SK-N-SH (cell line): ENCODE results near the gene MAK. TPM values are rescaled to one million over a fixed set of nuclear protein-coding genes. Genes with fewer than 3 reads are reported as not detected.
A peak's percentile ranks its signal among the peaks of the same experiment; 100 is the strongest.

Experiments used
- CTCF ChIA-PET: fragments of 300-600, 350-600 bp; formaldehyde crosslinking; extraction: SDS; loops from one replicate; lab custom pipeline; 2021; lab: Yijun Ruan, JAX
- POLR2A ChIA-PET: fragments of 350-600 bp; sonication (Branson Sonifier 250); formaldehyde crosslinking; extraction: SDS; loops from one replicate; lab custom pipeline; 2020; ENCODE audit warnings: antibody characterized with exemption, inconsistent platforms; lab: Yijun Ruan, JAX
- DNase-seq: peaks from one replicate; pipeline ENCODE4 v3.0.0; 2012
- H2AFZ ChIP-seq: fragments of 200-600 bp; sonication (generic); 2 replicates; pipeline ENCODE4 v1.8.1; 2016; ENCODE audit warnings: antibody characterized with exemption, mild to moderate bottlenecking, low read depth
- H3F3A ChIP-seq: fragments of 200-600 bp; sonication (generic); replicated peaks from 2 replicates; pipeline ENCODE3; 2016; ENCODE audit warnings: antibody characterized with exemption, mild to moderate bottlenecking; ENCODE audit not compliant: insufficient read depth
- H3K27ac ChIP-seq, 2 experiments: fragments of 200-500 bp in 1 of 2; fragments of 200-600 bp in 1 of 2; sonication (Bioruptor generic) in 1 of 2; sonication (generic), shearing (Covaris generic) in 1 of 2; 2 replicates each; pipeline versions ENCODE4 v1.5.1 to v1.6.1; 2014 to 2016; ENCODE audit warnings: low read depth in 2 of 2, inconsistent platforms in 1 of 2, low read length in 1 of 2, mild to moderate bottlenecking in 1 of 2, mixed read lengths in 1 of 2
- H3K27me3 ChIP-seq: fragments of 200-600 bp; sonication (generic), shearing (Covaris generic); 2 replicates; pipeline ENCODE4 v1.6.1; 2016; ENCODE audit warnings: mixed run types; ENCODE audit not compliant: insufficient read depth
- H3K36me3 ChIP-seq, 2 experiments: fragments of 200-500 bp in 1 of 2; fragments of 200-600 bp in 1 of 2; sonication (Bioruptor generic) in 1 of 2; sonication (generic) in 1 of 2; replicated peaks in 1 of 2; 2 replicates each; pipeline versions ENCODE3 to v1.5.1; 2014 to 2016; ENCODE audit warnings: low read length in 1 of 2, mild to moderate bottlenecking in 1 of 2; ENCODE audit not compliant: insufficient read depth in 2 of 2, control insufficient read depth in 1 of 2
- H3K4me1 ChIP-seq, 2 experiments: fragments of 200-500 bp in 1 of 2; fragments of 200-600 bp in 1 of 2; sonication (Bioruptor generic) in 1 of 2; sonication (generic), shearing (Covaris generic) in 1 of 2; 2 replicates each; pipeline versions ENCODE4 v1.5.1 to v1.6.1; 2014 to 2016; ENCODE audit warnings: low read depth in 1 of 2, low read length in 1 of 2, mixed run types in 1 of 2; ENCODE audit not compliant: insufficient read depth in 2 of 2, control insufficient read depth in 1 of 2
- H3K4me2 ChIP-seq: fragments of 200-600 bp; sonication (generic), shearing (Covaris generic); 2 replicates; pipeline ENCODE4 v1.6.1; 2017; ENCODE audit warnings: mixed run types
- H3K4me3 ChIP-seq, 2 experiments: fragments of 200-500 bp in 1 of 2; fragments of 200-600 bp in 1 of 2; sonication (Bioruptor generic) in 1 of 2; sonication (generic), shearing (Covaris generic) in 1 of 2; 2 replicates each; pipeline versions ENCODE4 v1.5.1 to v1.8.1; 2014 to 2016; ENCODE audit warnings: low read depth in 2 of 2, inconsistent platforms in 1 of 2, low read length in 1 of 2, mild to moderate bottlenecking in 1 of 2, mixed read lengths in 1 of 2, moderate library complexity in 1 of 2
- H3K79me2 ChIP-seq: fragments of 200-600 bp; sonication (generic); 2 replicates; pipeline ENCODE4 v1.8.1; 2017; ENCODE audit warnings: mild to moderate bottlenecking; ENCODE audit not compliant: insufficient read depth
- H3K9ac ChIP-seq: fragments of 200-600 bp; sonication (generic); 2 replicates; pipeline ENCODE4 v1.6.1; 2017; ENCODE audit warnings: mixed run types
- H3K9me2 ChIP-seq: fragments of 200-600 bp; sonication (generic); 2 replicates; pipeline ENCODE4 v1.6.1; 2017; ENCODE audit warnings: mixed run types
- H3K9me3 ChIP-seq: fragments of 200-600 bp; sonication (generic); 2 replicates; pipeline ENCODE4 v1.6.1; 2017; ENCODE audit warnings: mixed run types, mild to moderate bottlenecking, moderate library complexity
- H4K20me1 ChIP-seq: fragments of 200-600 bp; sonication (generic); 2 replicates; pipeline ENCODE4 v1.6.1; 2017; ENCODE audit warnings: mild to moderate bottlenecking, mixed run types; ENCODE audit not compliant: insufficient read depth
- CTCF ChIP-seq: fragments of 200-600 bp; sonication (generic); IDR thresholded peaks from 2 replicates; pipeline ENCODE4 v1.6.1; 2017; ENCODE audit warnings: antibody characterized with exemption, mild to moderate bottlenecking, moderate library complexity
- ELF1 ChIP-seq: IDR thresholded peaks from 2 replicates; pipeline ENCODE4 v1.4.0; 2012
- FOXJ3 ChIP-seq: sonication (generic); formaldehyde crosslinking; IDR thresholded peaks from 2 replicates; pipeline ENCODE4 v1.5.1; 2020; ENCODE audit warnings: mild to moderate bottlenecking, missing genetic modification reagents
- GATA2 ChIP-seq: sonication (generic); formaldehyde crosslinking; IDR thresholded peaks from 2 replicates; pipeline ENCODE4 v1.5.0; 2020; ENCODE audit warnings: mild to moderate bottlenecking, missing genetic modification reagents
- MEF2A ChIP-seq: IDR thresholded peaks from 2 replicates; pipeline ENCODE4 v1.4.0; 2012; ENCODE audit warnings: low read depth, borderline replicate concordance
- MXI1 ChIP-seq: IDR thresholded peaks from 2 replicates; pipeline ENCODE4 v1.6.1; 2012; ENCODE audit warnings: mild to moderate bottlenecking, low read depth, low read length, improper control_type of control experiment
- NFIC ChIP-seq: IDR thresholded peaks from 2 replicates; pipeline ENCODE4 v1.4.0; 2012; ENCODE audit warnings: borderline replicate concordance
- NRF1 ChIP-seq: IDR thresholded peaks from 2 replicates; pipeline ENCODE4 v1.6.1; 2012; ENCODE audit warnings: low read depth, mild to moderate bottlenecking, low read length
- POLR2AphosphoS5 ChIP-seq: IDR thresholded peaks from 2 replicates; pipeline ENCODE4 v1.6.1; 2012; ENCODE audit warnings: low read depth, low read length
- RAD21 ChIP-seq: IDR thresholded peaks from 2 replicates; pipeline ENCODE4 v1.6.1; 2012; ENCODE audit warnings: mild to moderate bottlenecking, low read length
- RFX5 ChIP-seq: IDR thresholded peaks from 2 replicates; pipeline ENCODE4 v1.6.1; 2012; ENCODE audit warnings: mild to moderate bottlenecking, improper control_type of control experiment, low read length
- RXRA ChIP-seq: IDR thresholded peaks from 2 replicates; pipeline ENCODE4 v1.4.0; 2012; ENCODE audit warnings: low read depth, mild to moderate bottlenecking, borderline replicate concordance
- SMC3 ChIP-seq: IDR thresholded peaks from 2 replicates; pipeline ENCODE4 v1.6.1; 2012; ENCODE audit warnings: low read depth, low read length, improper control_type of control experiment
- TEAD4 ChIP-seq: IDR thresholded peaks from 2 replicates; pipeline ENCODE4 v1.4.0; 2012; ENCODE audit warnings: mild to moderate bottlenecking, borderline replicate concordance; ENCODE audit not compliant: insufficient read depth
- USF2 ChIP-seq: fragments of 150-350 bp; IDR thresholded peaks from 2 replicates; pipeline ENCODE4 v1.6.1; 2017; ENCODE audit warnings: antibody characterized with exemption, low read length, low read depth, borderline replicate concordance
- ZBTB33 ChIP-seq: IDR thresholded peaks from 2 replicates; pipeline ENCODE4 v1.4.0; 2012; ENCODE audit warnings: low read depth, borderline replicate concordance
- WGBS: methylation state at CpG from one replicate; pipeline ENCODE4 v1.1.6; 2017; ENCODE audit warnings: low lambda C conversion rate; 5-methylcytosine and 5-hydroxymethylcytosine counted together
- polyA plus RNA-seq, 3 experiments: library from polyadenylated mRNA; depleted of rRNA; stranded (reverse); fragments of >200 nt; gene quantifications; 2 replicates each; pipeline ENCODE4 v1.2.3, GENCODE V29; 2012

Gene MAK
- polyA plus RNA-seq, 1 of the 3 experiments (the other 2 are of a cell fraction), result 0.02 TPM

- H3K4me1 ChIP-seq, result no peaks in the 10 kb centered on the region
- no peaks in the 10 kb centered on the region for H3K9me2 ChIP-seq
- no peak overlapping the region for H3K4me2 ChIP-seq
- whole genome bisulfite sequencing, result 81% methylated on average over 7 of the region's 7 CpGs
- DNase-seq, result no peak
- H3K4me3 ChIP-seq, result no peak overlapping the region
- TF ChIP-seq POLR2AphosphoS5 (no peak), USF2 (no peak), MEF2A (no peak), ELF1 (no peak), GATA2 (CRISPR knock-in tag) (no peak), NRF1 (no peak), NFIC (no peak), MXI1 (no peak), RFX5 (no peak)
- CTCF ChIA-PET, result interaction anchor here (1.0 to 1.5 kb wide), 3 partner anchors 15 to 219 kb away, joined by 3 to 5 read pairs (median 5); no protein-coding TSS in a partner anchor
- no peak overlapping the region for H3K27ac ChIP-seq
- H4K20me1 ChIP-seq, result no peaks in the 10 kb centered on the region
- H3K36me3 ChIP-seq, result no peaks in the 10 kb centered on the region
- H3K9ac ChIP-seq, result no peak overlapping the region
- no peaks in the 10 kb centered on the region for H3K27me3 ChIP-seq
- no peaks in the 10 kb centered on the region for H3F3A ChIP-seq
- POLR2A ChIA-PET, result no interaction called here
- no peaks in the 10 kb centered on the region for H3K79me2 ChIP-seq
- no peaks in the 10 kb centered on the region for H3K9me3 ChIP-seq
- H2AFZ ChIP-seq, result no peak overlapping the region
These were observed 12.4 kb upstream of the MAK start for GRCh38 chr6:10850728-10851127.

GRCh38 chr6:10849901-10850300 lies 11.6 kb upstream of the MAK start:
- Histone ChIP-seq H4K20me1 (no peaks in the 10 kb centered on the region), H3K4me1 (no peaks in the 10 kb centered on the region), H3K9me3 (no peaks in the 10 kb centered on the region), H2AFZ (no peak overlapping the region), H3K27me3 (no peaks in the 10 kb centered on the region), H3K4me2 (no peak overlapping the region), H3K4me3 (no peak overlapping the region), H3K27ac (no peak overlapping the region), H3K9ac (no peak overlapping the region), H3K79me2 (no peaks in the 10 kb centered on the region), H3K36me3 (no peaks in the 10 kb centered on the region), H3K9me2 (no peaks in the 10 kb centered on the region), H3F3A (no peaks in the 10 kb centered on the region)
- no peak for TF ChIP-seq RXRA
- TF ChIP-seq POLR2AphosphoS5, result no peak
- no peak for TF ChIP-seq ELF1
- WGBS, result 49% methylated on average over 4 of the region's 4 CpGs
- no peak for DNase-seq
- POLR2A ChIA-PET, result no interaction called here
- CTCF ChIA-PET, result interaction anchor here (1.0 to 1.4 kb wide), 2 partner anchors 15 to 37 kb away, joined by 3 to 5 read pairs; no protein-coding TSS in a partner anchor

GRCh38 chr6:10847684-10848083 lies 9.3 kb upstream of the MAK start:
- Histone ChIP-seq H3K4me2 (no peak overlapping the region), H3K9me2 (no peaks in the 10 kb centered on the region), H3K4me1 (no peaks in the 10 kb centered on the region), H4K20me1 (no peaks in the 10 kb centered on the region), H3K79me2 (no peaks in the 10 kb centered on the region), H3K36me3 (no peaks in the 10 kb centered on the region), H3K27ac (no peak overlapping the region), H3F3A (no peaks in the 10 kb centered on the region), H3K27me3 (no peaks in the 10 kb centered on the region), H2AFZ (no peak overlapping the region), H3K9ac (no peak overlapping the region), H3K4me3 (no peak overlapping the region), H3K9me3 (no peaks in the 10 kb centered on the region)
- DNase-seq, result peak; percentile 19
- no peak for TF ChIP-seq ZBTB33
- 0 out of 2 replicates have a peak, but pooled peaks have one; percentile 14 for TF ChIP-seq SMC3
- TF ChIP-seq CTCF, result peak; percentile 58
- TF ChIP-seq FOXJ3, result no peak
- no peak for TF ChIP-seq TEAD4
- no peak for TF ChIP-seq ELF1
- TF ChIP-seq RAD21, result peak; percentile 42; the same call in 1 of the 2 replicates
- ChIA-PET POLR2A (no interaction called here), CTCF (interaction anchor here (0.8 to 1.2 kb wide), 3 partner anchors 10 to 220 kb away, joined by 3 to 4 read pairs (median 3); no protein-coding TSS in a partner anchor)
- WGBS, result 60% methylated on average over 3 of the region's 3 CpGs
